ENCODE measurements around the gene SCO2.
A peak's percentile ranks its signal among the peaks of the same experiment; 100 is the strongest.

SCO2 gene

GRCh38 chr22:50525104-50525857 lies at the start of gene SCO2 (continued):
- peak; percentile 99 for TF ChIP-seq ZBTB8A (tag by site-specific recombination; IDR thresholded peaks at IDR 0.05)
- TF ChIP-seq ZBTB11 (tag by site-specific recombination; conservative IDR thresholded peaks at IDR 0.05; ENCODE audit: low read depth), result no peak
- no peak for TF ChIP-seq ZNF24 (tag by site-specific recombination; IDR thresholded peaks at IDR 0.05)
- TF ChIP-seq KLF10 (tag by site-specific recombination; IDR thresholded peaks at IDR 0.05), result no peak; the same call in 1 of the 2 replicates
- TF ChIP-seq HOXC10 (CRISPR knock-in tag; IDR thresholded peaks at IDR 0.05), result no peak
- no peak for TF ChIP-seq ZNF473 (tag by site-specific recombination; IDR thresholded peaks at IDR 0.05)
- TF ChIP-seq ZNF112 (tag by site-specific recombination; IDR thresholded peaks at IDR 0.05), result no peak
- TF ChIP-seq ZNF2 (tag by site-specific recombination; IDR thresholded peaks at IDR 0.05), result peak; percentile 85; the same call in 1 of the 2 replicates
- peak; percentile 88 for TF ChIP-seq BCL11B (tag by site-specific recombination; IDR thresholded peaks at IDR 0.05; ENCODE audit: low read depth)
- peak; percentile 82 for TF ChIP-seq ZNF335 (tag by site-specific recombination; conservative IDR thresholded peaks at IDR 0.05)
- TF ChIP-seq ZNF610 (tag by site-specific recombination; IDR thresholded peaks at IDR 0.05; ENCODE audit: borderline replicate concordance), result peak; percentile 53; the same call in 1 of the 2 replicates
- no peak for TF ChIP-seq ZNF621 (tag by site-specific recombination; IDR thresholded peaks at IDR 0.05)
- peak; percentile 76 for TF ChIP-seq ZBTB7A (tag by site-specific recombination; IDR thresholded peaks at IDR 0.05; ENCODE audit: low read depth)
- TF ChIP-seq ZNF501 (tag by site-specific recombination; IDR thresholded peaks at IDR 0.05), result peak; percentile 78; the same call in 1 of the 2 replicates
- TF ChIP-seq KLF8 (tag by site-specific recombination; IDR thresholded peaks at IDR 0.05), result peak; percentile 80
- TF ChIP-seq ZSCAN23 (tag by site-specific recombination; IDR thresholded peaks at IDR 0.05), result no peak
- TF ChIP-seq ZNF214 (tag by site-specific recombination; IDR thresholded peaks at IDR 0.05; ENCODE audit: borderline replicate concordance), result no peak
- TF ChIP-seq ZNF433 (tag by site-specific recombination; IDR thresholded peaks at IDR 0.05; ENCODE audit: low read depth), result no peak
- TF ChIP-seq ZNF121 (tag by site-specific recombination; IDR thresholded peaks at IDR 0.05), result no peak
- no peak for TF ChIP-seq MZF1 (tag by site-specific recombination; IDR thresholded peaks at IDR 0.05; ENCODE audit: borderline replicate concordance)
- peak; percentile 74; the same call in 1 of the 2 replicates for TF ChIP-seq BCL11A (tag by site-specific recombination; IDR thresholded peaks at IDR 0.05; ENCODE audit: low read depth)
- TF ChIP-seq ZNF677 (tag by site-specific recombination; IDR thresholded peaks at IDR 0.05), result peak; percentile 15; the same call in 1 of the 2 replicates
- no peak for TF ChIP-seq ZNF146 (tag by site-specific recombination; IDR thresholded peaks at IDR 0.05)
- peak; percentile 58 for TF ChIP-seq ZSCAN30 (tag by site-specific recombination; IDR thresholded peaks at IDR 0.05)
- TF ChIP-seq GLIS2 (tag by site-specific recombination; IDR thresholded peaks at IDR 0.05), result peak; percentile 98
- TF ChIP-seq ZNF394 (tag by site-specific recombination; IDR thresholded peaks at IDR 0.05; ENCODE audit: borderline replicate concordance), result peak; percentile 69; the same call in 1 of the 2 replicates
- no peak; the same call in 1 of the 2 replicates for TF ChIP-seq ZNF843 (tag by site-specific recombination; IDR thresholded peaks at IDR 0.05)
- TF ChIP-seq ZNF416 (tag by site-specific recombination; IDR thresholded peaks at IDR 0.05), result no peak
- no peak for TF ChIP-seq SALL2 (tag by site-specific recombination; IDR thresholded peaks at IDR 0.05; ENCODE audit: borderline replicate concordance)
- TF ChIP-seq, protein P1, sequence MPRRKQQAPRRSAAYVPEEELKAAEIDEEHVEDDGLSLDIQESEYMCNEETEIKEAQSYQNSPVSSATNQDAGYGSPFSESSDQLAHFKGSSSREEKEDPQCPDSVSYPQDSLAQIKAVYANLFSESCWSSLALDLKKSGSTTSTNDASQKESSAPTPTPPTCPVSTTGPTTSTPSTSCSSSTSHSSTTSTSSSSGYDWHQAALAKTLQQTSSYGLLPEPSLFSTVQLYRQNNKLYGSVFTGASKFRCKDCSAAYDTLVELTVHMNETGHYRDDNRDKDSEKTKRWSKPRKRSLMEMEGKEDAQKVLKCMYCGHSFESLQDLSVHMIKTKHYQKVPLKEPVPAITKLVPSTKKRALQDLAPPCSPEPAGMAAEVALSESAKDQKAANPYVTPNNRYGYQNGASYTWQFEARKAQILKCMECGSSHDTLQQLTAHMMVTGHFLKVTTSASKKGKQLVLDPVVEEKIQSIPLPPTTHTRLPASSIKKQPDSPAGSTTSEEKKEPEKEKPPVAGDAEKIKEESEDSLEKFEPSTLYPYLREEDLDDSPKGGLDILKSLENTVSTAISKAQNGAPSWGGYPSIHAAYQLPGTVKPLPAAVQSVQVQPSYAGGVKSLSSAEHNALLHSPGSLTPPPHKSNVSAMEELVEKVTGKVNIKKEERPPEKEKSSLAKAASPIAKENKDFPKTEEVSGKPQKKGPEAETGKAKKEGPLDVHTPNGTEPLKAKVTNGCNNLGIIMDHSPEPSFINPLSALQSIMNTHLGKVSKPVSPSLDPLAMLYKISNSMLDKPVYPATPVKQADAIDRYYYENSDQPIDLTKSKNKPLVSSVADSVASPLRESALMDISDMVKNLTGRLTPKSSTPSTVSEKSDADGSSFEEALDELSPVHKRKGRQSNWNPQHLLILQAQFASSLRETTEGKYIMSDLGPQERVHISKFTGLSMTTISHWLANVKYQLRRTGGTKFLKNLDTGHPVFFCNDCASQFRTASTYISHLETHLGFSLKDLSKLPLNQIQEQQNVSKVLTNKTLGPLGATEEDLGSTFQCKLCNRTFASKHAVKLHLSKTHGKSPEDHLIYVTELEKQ (tag by site-specific recombination; IDR thresholded peaks at IDR 0.05; ENCODE audit: borderline replicate concordance), result no peak
- peak; percentile 58 for TF ChIP-seq ZBTB17 (tag by site-specific recombination; IDR thresholded peaks at IDR 0.05)
- no peak for TF ChIP-seq SCRT1 (tag by site-specific recombination; IDR thresholded peaks at IDR 0.05; ENCODE audit: borderline replicate concordance)
- TF ChIP-seq, protein P2, sequence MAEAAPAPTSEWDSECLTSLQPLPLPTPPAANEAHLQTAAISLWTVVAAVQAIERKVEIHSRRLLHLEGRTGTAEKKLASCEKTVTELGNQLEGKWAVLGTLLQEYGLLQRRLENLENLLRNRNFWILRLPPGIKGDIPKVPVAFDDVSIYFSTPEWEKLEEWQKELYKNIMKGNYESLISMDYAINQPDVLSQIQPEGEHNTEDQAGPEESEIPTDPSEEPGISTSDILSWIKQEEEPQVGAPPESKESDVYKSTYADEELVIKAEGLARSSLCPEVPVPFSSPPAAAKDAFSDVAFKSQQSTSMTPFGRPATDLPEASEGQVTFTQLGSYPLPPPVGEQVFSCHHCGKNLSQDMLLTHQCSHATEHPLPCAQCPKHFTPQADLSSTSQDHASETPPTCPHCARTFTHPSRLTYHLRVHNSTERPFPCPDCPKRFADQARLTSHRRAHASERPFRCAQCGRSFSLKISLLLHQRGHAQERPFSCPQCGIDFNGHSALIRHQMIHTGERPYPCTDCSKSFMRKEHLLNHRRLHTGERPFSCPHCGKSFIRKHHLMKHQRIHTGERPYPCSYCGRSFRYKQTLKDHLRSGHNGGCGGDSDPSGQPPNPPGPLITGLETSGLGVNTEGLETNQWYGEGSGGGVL (tag by site-specific recombination; IDR thresholded peaks at IDR 0.05), result 0 out of 2 replicates have a peak, but pooled peaks have one; percentile 47
